ENCODE measurements around the gene GATAD2A.

GRCh38 chr19:19491321-19492025 is 86.0 kb downstream of the GATAD2A start:
- TF ChIP-seq REST (IDR thresholded peaks at IDR 0.05; ENCODE audit: insufficient read depth in 1 of 2, low read depth in 2 of 2, low read length in 2 of 2) (no peak), POLR2AphosphoS5 (IDR thresholded peaks at IDR 0.05; ENCODE audit: low read depth, low read length) (no peak), TAF1 (IDR thresholded peaks at IDR 0.05; ENCODE audit: borderline replicate concordance, insufficient read depth, low read length) (no peak)
